Measurements from ENCODE around the gene SH3BGRL2.

DNA sequence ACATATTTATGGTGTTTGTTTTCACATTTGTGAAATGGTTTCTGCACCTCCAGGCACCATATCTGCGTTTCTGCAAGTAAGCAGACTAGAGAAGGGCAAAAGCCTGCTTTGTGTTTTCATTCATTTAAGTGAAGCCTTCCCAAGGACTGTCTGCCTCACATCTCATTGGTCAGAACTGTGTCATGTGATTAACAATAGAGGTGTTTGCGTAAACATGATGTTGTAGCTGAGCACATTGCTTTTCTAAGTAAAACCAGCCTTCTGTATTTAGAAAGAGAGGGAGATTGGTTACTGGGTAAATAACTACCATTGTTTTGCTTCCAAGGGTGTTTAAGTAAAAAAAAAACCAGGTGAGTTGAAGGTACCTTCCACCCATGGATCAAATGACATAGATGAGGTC is 39.7 kb downstream of the SH3BGRL2 start:
- TF ChIP-seq, protein P1, sequence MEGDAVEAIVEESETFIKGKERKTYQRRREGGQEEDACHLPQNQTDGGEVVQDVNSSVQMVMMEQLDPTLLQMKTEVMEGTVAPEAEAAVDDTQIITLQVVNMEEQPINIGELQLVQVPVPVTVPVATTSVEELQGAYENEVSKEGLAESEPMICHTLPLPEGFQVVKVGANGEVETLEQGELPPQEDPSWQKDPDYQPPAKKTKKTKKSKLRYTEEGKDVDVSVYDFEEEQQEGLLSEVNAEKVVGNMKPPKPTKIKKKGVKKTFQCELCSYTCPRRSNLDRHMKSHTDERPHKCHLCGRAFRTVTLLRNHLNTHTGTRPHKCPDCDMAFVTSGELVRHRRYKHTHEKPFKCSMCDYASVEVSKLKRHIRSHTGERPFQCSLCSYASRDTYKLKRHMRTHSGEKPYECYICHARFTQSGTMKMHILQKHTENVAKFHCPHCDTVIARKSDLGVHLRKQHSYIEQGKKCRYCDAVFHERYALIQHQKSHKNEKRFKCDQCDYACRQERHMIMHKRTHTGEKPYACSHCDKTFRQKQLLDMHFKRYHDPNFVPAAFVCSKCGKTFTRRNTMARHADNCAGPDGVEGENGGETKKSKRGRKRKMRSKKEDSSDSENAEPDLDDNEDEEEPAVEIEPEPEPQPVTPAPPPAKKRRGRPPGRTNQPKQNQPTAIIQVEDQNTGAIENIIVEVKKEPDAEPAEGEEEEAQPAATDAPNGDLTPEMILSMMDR (tag by site-specific recombination; IDR thresholded peaks at IDR 0.05): no peak
- no peak for TF ChIP-seq YY1 (tag by site-specific recombination; IDR thresholded peaks at IDR 0.05)
- TF ChIP-seq ZNF423 (tag by site-specific recombination; IDR thresholded peaks at IDR 0.05): no peak
